DOHH2 (cell line): Measurements from ENCODE around the gene HTR7.

ENCODE experiments used
- CTCF ChIP-seq: fragments of 200-600 bp; sonication (generic); IDR thresholded peaks from one replicate; pipeline ENCODE4 v1.5.1; 2014; ENCODE audit warnings: antibody characterized with exemption, mild to moderate bottlenecking, low read depth, low read length; ENCODE audit not compliant: poor library complexity, severe bottlenecking
- EZH2phosphoT487 ChIP-seq: fragments of 200-600 bp; sonication (generic); IDR thresholded peaks from 2 replicates; pipeline ENCODE4 v1.6.1; 2017; ENCODE audit warnings: borderline replicate concordance, mild to moderate bottlenecking, antibody characterized with exemption, low read length, moderate library complexity, mixed read lengths

- TF ChIP-seq EZH2phosphoT487: no peak
- no peak for TF ChIP-seq CTCF
Observed at GRCh38 chr10:90887555-90887954, 29.7 kb upstream of the HTR7 start.
